B cell (primary cell): ENCODE measurements around the gene ST6GALNAC2. TPM values are rescaled to one million over a fixed set of nuclear protein-coding genes. Genes with fewer than 3 reads are reported as not detected.

Experiments used
- ATAC-seq: fragments of 200-7000 bp; cut with Tn5 transposase; one replicate; pipeline ENCODE4 v1.10.0; 2021; ENCODE audit warnings: low read depth, mild to moderate bottlenecking, moderate number of reproducible peaks, moderate library complexity
- CTCF ChIA-PET: fragments of 350-600 bp; sonication (Branson Sonifier 250); formaldehyde crosslinking; loops from one replicate; lab custom pipeline; 2021; ENCODE audit warnings: antibody characterized with exemption, inconsistent platforms; lab: Charles Lee
- POLR2A ChIA-PET: fragments of 350-600 bp; sonication (Branson Sonifier 250); formaldehyde crosslinking; loops from one replicate; lab custom pipeline; 2021; ENCODE audit warnings: antibody characterized with exemption; lab: Charles Lee
- DNase-seq: peaks from one replicate; pipeline ENCODE4 v3.0.0; 2013
- H2AFZ ChIP-seq: 2 replicates; pipeline ENCODE4 v1.6.1; 2012; ENCODE audit warnings: mild to moderate bottlenecking, low read depth, low read length; ENCODE audit not compliant: insufficient read depth, poor library complexity, severe bottlenecking
- H3K27ac ChIP-seq, 2 donors: 1 replicate in 1 of 2; 2 replicates in 1 of 2; pipeline ENCODE4 v1.5.1; 2012 to 2013; ENCODE audit warnings: low read length in 2 of 2, mild to moderate bottlenecking in 2 of 2, moderate library complexity in 1 of 2
- H3K27me3 ChIP-seq, 4 experiments: fragments of 200-600 bp in 1 of 4; sonication (generic) in 1 of 4; replicated peaks in 1 of 4; 1 replicate in 2 of 4; 2 replicates in 2 of 4; pipeline versions ENCODE4 v1.6.1 to v1.7.0; 2013 to 2016; ENCODE audit warnings: low read length in 3 of 4, mild to moderate bottlenecking in 2 of 4, mixed read lengths in 1 of 4, moderate library complexity in 1 of 4; ENCODE audit not compliant: insufficient read depth in 4 of 4, control insufficient read depth in 3 of 4; ENCODE audit errors: control extremely low read depth in 1 of 4
- H3K36me3 ChIP-seq, 2 experiments: replicated peaks in 1 of 2; 1 replicate in 1 of 2; 2 replicates in 1 of 2; pipeline versions ENCODE4 v1.6.1 to v1.7.1; 2013; ENCODE audit warnings: low read length in 1 of 2; ENCODE audit not compliant: insufficient read depth in 2 of 2, control insufficient read depth in 1 of 2; ENCODE audit errors: control extremely low read depth in 1 of 2, extremely low read depth in 1 of 2
- H3K4me1 ChIP-seq, 2 donors: fragments of 200-600 bp in 1 of 2; sonication (generic) in 1 of 2; 1 replicate in 1 of 2; 2 replicates in 1 of 2; pipeline versions ENCODE4 v1.5.1 to v1.6.1; 2013 to 2017; ENCODE audit warnings: low read length in 2 of 2; ENCODE audit not compliant: control insufficient read depth in 2 of 2, insufficient read depth in 2 of 2
- H3K4me2 ChIP-seq: replicated peaks from 2 replicates; pipeline ENCODE3; 2012; ENCODE audit warnings: mild to moderate bottlenecking, low read depth, low read length; ENCODE audit not compliant: poor library complexity, severe bottlenecking
- H3K4me3 ChIP-seq, 5 experiments: fragments of 200-600 bp in 1 of 5; sonication (generic) in 1 of 5; 1 replicate in 3 of 5; 2 replicates in 2 of 5; pipeline versions ENCODE4 v1.5.1 to v1.7.0; 2011 to 2016; ENCODE audit warnings: low read length in 4 of 5, mild to moderate bottlenecking in 4 of 5, low read depth in 2 of 5, control low read depth in 1 of 5, moderate library complexity in 1 of 5; ENCODE audit not compliant: insufficient read depth in 1 of 5; ENCODE audit errors: control extremely low read depth in 1 of 5, extremely low read depth in 1 of 5
- H3K79me2 ChIP-seq: fragments of 200-600 bp; sonication (generic); one replicate; pipeline ENCODE4 v1.6.0; 2016; ENCODE audit warnings: low read length; ENCODE audit not compliant: control insufficient read depth, insufficient read depth
- H3K9ac ChIP-seq: fragments of 200-600 bp; sonication (generic); 2 replicates; pipeline ENCODE4 v1.6.1; 2017; ENCODE audit warnings: mild to moderate bottlenecking, low read length, moderate library complexity
- H3K9me3 ChIP-seq, 3 donors: one replicate each; pipeline versions ENCODE4 v1.6.1 to v1.7.1; 2013; ENCODE audit warnings: low read length in 2 of 3; ENCODE audit not compliant: control insufficient read depth in 2 of 3, insufficient read depth in 1 of 3; ENCODE audit errors: control extremely low read depth in 1 of 3
- H4K20me1 ChIP-seq: 2 replicates; pipeline ENCODE4 v1.6.0; 2012; ENCODE audit warnings: mild to moderate bottlenecking, low read length; ENCODE audit not compliant: insufficient read depth, control insufficient read depth, poor library complexity, severe bottlenecking
- H3K27ac Mint-ChIP-seq: one replicate; pipeline ENCODE4 v1.8.0; 2021; ENCODE audit warnings: mixed read lengths
- H3K27me3 Mint-ChIP-seq: one replicate; pipeline ENCODE4 v1.8.0; 2021; ENCODE audit warnings: mixed read lengths
- H3K4me1 Mint-ChIP-seq: one replicate; pipeline ENCODE4 v1.8.0; 2021; ENCODE audit warnings: mixed read lengths
- H3K4me3 Mint-ChIP-seq: one replicate; pipeline ENCODE4 v1.8.0; 2021; ENCODE audit warnings: mixed read lengths
- H3K9me3 Mint-ChIP-seq: one replicate; pipeline ENCODE4 v1.8.0; 2022; ENCODE audit warnings: mixed read lengths; ENCODE audit not compliant: insufficient read depth
- CTCF ChIP-seq: fragments of 200-600 bp; IDR thresholded peaks from one replicate; pipeline ENCODE4 v1.8.0; 2022; ENCODE audit warnings: antibody characterized with exemption, mild to moderate bottlenecking
- EZH2 ChIP-seq: IDR thresholded peaks from 2 replicates; pipeline ENCODE4 v1.6.1; 2012; ENCODE audit warnings: borderline replicate concordance, low read depth, mild to moderate bottlenecking, moderate library complexity, low read length; ENCODE audit not compliant: insufficient read depth, poor library complexity, severe bottlenecking
- WGBS: methylation state at CpG from one replicate; pipeline ENCODE4 v1.1.5; 2013; ENCODE audit warnings: missing lambda C conversion rate; ENCODE audit not compliant: insufficient coverage; 5-methylcytosine and 5-hydroxymethylcytosine counted together
- intact Hi-C: fragments of 100-400 bp; cut with micrococcal nuclease; formaldehyde crosslinking; loops from one replicate; pipeline ENCODE4 v1.10.0; 2022
- polyA plus RNA-seq: library from polyadenylated mRNA; depleted of rRNA; stranded (reverse); fragments of >200 nt; gene quantifications from 2 replicates; pipeline ENCODE4 v1.2.3, GENCODE V29; 2012
- total RNA-seq, 2 donors: library from RNA; stranded (reverse); fragments of 120-200 nt in 1 of 2; gene quantifications; 1 replicate in 1 of 2; 2 replicates in 1 of 2; pipeline versions ENCODE4 v1.2.3 to v1.2.4, GENCODE V29; 2013 to 2022

ST6GALNAC2 gene
- total and polyA plus RNA-seq, 2 donors (not counting 1 experiment from before 2014, with no cell fraction given), result 0.58 to 2.7 TPM

GRCh38 chr17:76538281-76538931, 47.3 kb downstream of the ST6GALNAC2 start:
- peak overlapping the region; percentile 85 for H3K4me2 ChIP-seq
- peaks cover 27% of the 10 kb centered on the region for H3K79me2 ChIP-seq
- Mint-ChIP-seq H3K9me3 (no peaks in the 10 kb centered on the region), H3K27me3 (peaks cover 30% of the 10 kb centered on the region), H3K27ac (no peak overlapping the region), H3K4me1 (peaks cover 24% of the 10 kb centered on the region), H3K4me3 (peak overlapping the region; percentile 76)
- H3K9ac ChIP-seq, result peak overlapping the region; percentile 56
- peaks cover 0 to 42% (median 18%) of the 10 kb centered on the region in 4 experiments for H3K27me3 ChIP-seq
- peaks cover 10% of the 10 kb centered on the region for H4K20me1 ChIP-seq
- ATAC-seq (no peak), DNase-seq (peak; percentile 41)
- no peak overlapping the region for H3K27ac ChIP-seq
- POLR2A ChIA-PET, result no interaction called here
- TF ChIP-seq EZH2, result peak; percentile 24
- no peak for TF ChIP-seq CTCF
- H3K4me1 ChIP-seq, result peaks cover 15 to 27% of the 10 kb centered on the region in 2 donors
- peaks cover 0 to 6% (median 0%) of the 10 kb centered on the region in 3 donors for H3K9me3 ChIP-seq
- no peaks in the 10 kb centered on the region for H3K36me3 ChIP-seq
- peak overlapping the region; percentile 22 for H2AFZ ChIP-seq
- intact Hi-C loops, result no loop called here
- CTCF ChIA-PET, result interaction anchor here (0.7 to 3.6 kb wide), 8 partner anchors 9 to 28 kb away, joined by 3 to 18 read pairs (median 3); no protein-coding TSS in a partner anchor
- H3K4me3 ChIP-seq, result peak overlapping the region in 3 of 5 experiments; percentile 39 to 47 (median 41)
- WGBS, result 25% methylated on average over 37 of the region's 37 CpGs
